ENCODE measurements around the gene COPS8. TPM values are rescaled to one million over a fixed set of nuclear protein-coding genes. Genes with fewer than 3 reads are reported as not detected.

COPS8 gene
- total and polyA plus RNA-seq, 2 donors (not counting 1 experiment from before 2014, with no cell fraction given) = 82.1 to 97.3 TPM

DNA sequence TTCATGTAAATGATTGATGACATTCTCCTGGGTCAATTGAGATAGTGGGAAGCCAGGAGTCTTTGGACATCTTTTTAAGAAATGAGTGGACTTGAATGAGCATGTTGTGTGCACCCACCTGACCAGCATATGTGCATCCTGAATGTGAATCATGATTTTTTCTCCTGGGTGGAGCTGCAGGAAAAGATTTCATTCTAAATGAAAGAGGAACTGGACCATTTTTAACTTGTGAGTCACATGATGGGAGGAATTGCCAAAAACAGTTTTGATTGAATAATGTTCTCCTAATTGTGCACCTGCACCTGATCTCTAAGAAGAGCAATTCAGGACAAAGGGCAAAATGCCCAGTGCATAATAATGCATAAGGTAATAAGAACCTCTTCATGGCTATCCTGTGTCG lies 32.3 kb downstream of the COPS8 start:
- TF ChIP-seq, protein P1, sequence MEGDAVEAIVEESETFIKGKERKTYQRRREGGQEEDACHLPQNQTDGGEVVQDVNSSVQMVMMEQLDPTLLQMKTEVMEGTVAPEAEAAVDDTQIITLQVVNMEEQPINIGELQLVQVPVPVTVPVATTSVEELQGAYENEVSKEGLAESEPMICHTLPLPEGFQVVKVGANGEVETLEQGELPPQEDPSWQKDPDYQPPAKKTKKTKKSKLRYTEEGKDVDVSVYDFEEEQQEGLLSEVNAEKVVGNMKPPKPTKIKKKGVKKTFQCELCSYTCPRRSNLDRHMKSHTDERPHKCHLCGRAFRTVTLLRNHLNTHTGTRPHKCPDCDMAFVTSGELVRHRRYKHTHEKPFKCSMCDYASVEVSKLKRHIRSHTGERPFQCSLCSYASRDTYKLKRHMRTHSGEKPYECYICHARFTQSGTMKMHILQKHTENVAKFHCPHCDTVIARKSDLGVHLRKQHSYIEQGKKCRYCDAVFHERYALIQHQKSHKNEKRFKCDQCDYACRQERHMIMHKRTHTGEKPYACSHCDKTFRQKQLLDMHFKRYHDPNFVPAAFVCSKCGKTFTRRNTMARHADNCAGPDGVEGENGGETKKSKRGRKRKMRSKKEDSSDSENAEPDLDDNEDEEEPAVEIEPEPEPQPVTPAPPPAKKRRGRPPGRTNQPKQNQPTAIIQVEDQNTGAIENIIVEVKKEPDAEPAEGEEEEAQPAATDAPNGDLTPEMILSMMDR (conservative IDR thresholded peaks at IDR 0.05 in 1 of 2, IDR thresholded peaks at IDR 0.05 in 1 of 2; ENCODE audit: low read depth in 1 of 2, low read length in 2 of 2) = no peak
- no peak for TF ChIP-seq EZH2 (IDR thresholded peaks at IDR 0.05; ENCODE audit: low read length, missing control alignments)
- Histone ChIP-seq H3K4me2 (ENCODE audit: extremely low read depth, insufficient read depth, low read length) (no peak overlapping the region), H3K79me2 (ENCODE audit: control insufficient read depth, insufficient read depth, low read length) (no peaks in the 10 kb centered on the region), H4K20me1 (ENCODE audit: control insufficient read depth, extremely low read depth, insufficient read depth, low read length) (no peaks in the 10 kb centered on the region), H3K9ac (ENCODE audit: insufficient read depth, low read length) (no peak overlapping the region), H3K4me1 (ENCODE audit: control insufficient read depth, extremely low read depth, insufficient read depth, low read length) (peaks cover 7% of the 10 kb centered on the region), H3K4me3 (replicated peaks in 1 of 4; ENCODE audit: control extremely low read depth in 1 of 4, insufficient read depth in 1 of 4, low read depth in 3 of 4, low read length in 4 of 4) (no peak overlapping the region), H3K27me3 (ENCODE audit: control insufficient read depth, insufficient read depth, low read length) (no peaks in the 10 kb centered on the region), H3K36me3 (ENCODE audit: control insufficient read depth, insufficient read depth, low read length) (no peaks in the 10 kb centered on the region), H2AFZ (ENCODE audit: low read length) (no peak overlapping the region), H3K27ac (ENCODE audit: insufficient read depth, low read length) (no peak overlapping the region), H3K9me3 (ENCODE audit: control insufficient read depth, insufficient read depth, low read depth, low read length) (no peaks in the 10 kb centered on the region)
- peak; percentile 51 to 64 for DNase-seq (ENCODE audit: low read depth in 2 of 2)

DNA sequence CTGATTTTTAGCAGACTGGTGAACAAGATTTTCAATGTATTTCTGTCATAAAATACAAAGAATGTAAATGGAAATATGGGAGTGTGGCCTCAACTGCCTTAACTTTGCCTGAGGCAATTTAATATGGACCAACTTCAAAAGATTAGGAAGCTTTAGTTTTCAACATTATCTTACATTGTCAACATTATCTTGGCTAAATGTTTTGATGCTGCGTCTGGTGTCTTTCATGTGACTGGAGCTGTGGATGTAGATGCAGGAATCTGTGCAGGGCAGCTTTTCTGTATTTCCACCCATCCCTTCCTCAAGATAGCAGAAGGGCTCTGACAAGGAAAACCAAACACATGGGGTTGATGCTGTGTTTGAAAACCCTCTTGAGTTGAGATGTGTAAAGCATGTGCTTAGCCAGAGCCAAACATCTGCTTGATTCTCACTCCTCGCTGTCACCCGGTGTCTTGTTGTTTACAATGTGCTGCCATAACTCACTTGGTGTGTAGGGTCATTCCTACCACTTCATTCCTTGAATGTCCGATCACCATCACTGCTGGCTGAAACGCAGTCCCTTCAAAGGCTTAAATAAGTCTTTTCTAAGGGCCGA lies 33.0 kb downstream of the COPS8 start:
- TF ChIP-seq, protein P1 (conservative IDR thresholded peaks at IDR 0.05 in 1 of 2, IDR thresholded peaks at IDR 0.05 in 1 of 2; ENCODE audit: low read depth in 1 of 2, low read length in 2 of 2) = no peak
- no peak for TF ChIP-seq EZH2 (IDR thresholded peaks at IDR 0.05; ENCODE audit: low read length, missing control alignments)
- no peaks in the 10 kb centered on the region for H3K36me3 ChIP-seq (ENCODE audit: control insufficient read depth, insufficient read depth, low read length)
- no peaks in the 10 kb centered on the region for H3K27me3 ChIP-seq (ENCODE audit: control insufficient read depth, insufficient read depth, low read length)
- peak in 1 of 2 donors; percentile 45 for DNase-seq (ENCODE audit: low read depth in 2 of 2)
- no peak overlapping the region for H3K27ac ChIP-seq (ENCODE audit: insufficient read depth, low read length)
- H3K4me1 ChIP-seq (ENCODE audit: control insufficient read depth, extremely low read depth, insufficient read depth, low read length) = peaks cover 7% of the 10 kb centered on the region
- H3K4me3 ChIP-seq (replicated peaks in 1 of 4; ENCODE audit: control extremely low read depth in 1 of 4, insufficient read depth in 1 of 4, low read depth in 3 of 4, low read length in 4 of 4) = no peak overlapping the region
- peak overlapping the region; percentile 33 for H2AFZ ChIP-seq (ENCODE audit: low read length)
- H4K20me1 ChIP-seq (ENCODE audit: control insufficient read depth, extremely low read depth, insufficient read depth, low read length) = no peaks in the 10 kb centered on the region
- no peaks in the 10 kb centered on the region for H3K79me2 ChIP-seq (ENCODE audit: control insufficient read depth, insufficient read depth, low read length)
- H3K9ac ChIP-seq (ENCODE audit: insufficient read depth, low read length) = no peak overlapping the region
- H3K4me2 ChIP-seq (ENCODE audit: extremely low read depth, insufficient read depth, low read length) = peak overlapping the region; percentile 33
- H3K9me3 ChIP-seq (ENCODE audit: control insufficient read depth, insufficient read depth, low read depth, low read length) = no peaks in the 10 kb centered on the region

DNA sequence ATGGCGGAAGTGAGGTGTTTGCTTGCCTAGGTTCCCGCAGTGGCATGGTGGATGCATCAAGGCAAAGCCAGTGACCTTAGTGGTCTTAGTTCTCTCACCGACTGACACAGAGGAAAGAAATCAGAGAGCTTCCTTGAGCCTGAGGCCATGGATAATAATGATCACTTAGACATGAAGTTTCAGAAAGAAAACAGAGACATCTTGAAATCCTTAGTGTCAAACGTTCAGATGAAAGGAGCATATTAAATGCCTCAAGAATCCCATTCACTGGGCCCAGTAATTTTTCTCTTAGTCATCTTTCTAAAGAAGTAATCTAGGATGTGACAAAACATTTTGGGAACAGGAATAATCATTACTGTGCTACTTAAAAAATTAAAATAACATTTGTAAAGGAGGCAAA lies 35.2 kb downstream of the COPS8 start:
- TF ChIP-seq EZH2 (IDR thresholded peaks at IDR 0.05; ENCODE audit: low read length, missing control alignments) = no peak
- TF ChIP-seq, protein P1 (conservative IDR thresholded peaks at IDR 0.05 in 1 of 2, IDR thresholded peaks at IDR 0.05 in 1 of 2; ENCODE audit: low read depth in 1 of 2, low read length in 2 of 2) = no peak
- no peak for DNase-seq (ENCODE audit: low read depth in 2 of 2)
- H3K4me2 ChIP-seq (ENCODE audit: extremely low read depth, insufficient read depth, low read length) = no peak overlapping the region

More for the DNA sequence above, 35.2 kb downstream of the COPS8 start:
- no peaks in the 10 kb centered on the region for H3K36me3 ChIP-seq (ENCODE audit: control insufficient read depth, insufficient read depth, low read length)
- no peak overlapping the region for H3K4me3 ChIP-seq (replicated peaks in 1 of 4; ENCODE audit: control extremely low read depth in 1 of 4, insufficient read depth in 1 of 4, low read depth in 3 of 4, low read length in 4 of 4)
- H3K4me1 ChIP-seq (ENCODE audit: control insufficient read depth, extremely low read depth, insufficient read depth, low read length) = peaks cover 7% of the 10 kb centered on the region
- no peaks in the 10 kb centered on the region for H3K9me3 ChIP-seq (ENCODE audit: control insufficient read depth, insufficient read depth, low read depth, low read length)
- H3K9ac ChIP-seq (ENCODE audit: insufficient read depth, low read length) = no peak overlapping the region
- H4K20me1 ChIP-seq (ENCODE audit: control insufficient read depth, extremely low read depth, insufficient read depth, low read length) = no peaks in the 10 kb centered on the region
- H3K79me2 ChIP-seq (ENCODE audit: control insufficient read depth, insufficient read depth, low read length) = no peaks in the 10 kb centered on the region
- H3K27ac ChIP-seq (ENCODE audit: insufficient read depth, low read length) = no peak overlapping the region
- H3K27me3 ChIP-seq (ENCODE audit: control insufficient read depth, insufficient read depth, low read length) = no peaks in the 10 kb centered on the region
- no peak overlapping the region for H2AFZ ChIP-seq (ENCODE audit: low read length)
